ENCODE results near the gene RALGAPB. TPM values are rescaled to one million over a fixed set of nuclear protein-coding genes. Genes with fewer than 3 reads are reported as not detected.
A peak's percentile ranks its signal among the peaks of the same experiment; 100 is the strongest.

RALGAPB gene
- total and polyA plus RNA-seq, 2 of the 13 experiments (the other 11 are each of a cell fraction or from before 2014, with no cell fraction given): 17.6 to 30.6 TPM

DNA sequence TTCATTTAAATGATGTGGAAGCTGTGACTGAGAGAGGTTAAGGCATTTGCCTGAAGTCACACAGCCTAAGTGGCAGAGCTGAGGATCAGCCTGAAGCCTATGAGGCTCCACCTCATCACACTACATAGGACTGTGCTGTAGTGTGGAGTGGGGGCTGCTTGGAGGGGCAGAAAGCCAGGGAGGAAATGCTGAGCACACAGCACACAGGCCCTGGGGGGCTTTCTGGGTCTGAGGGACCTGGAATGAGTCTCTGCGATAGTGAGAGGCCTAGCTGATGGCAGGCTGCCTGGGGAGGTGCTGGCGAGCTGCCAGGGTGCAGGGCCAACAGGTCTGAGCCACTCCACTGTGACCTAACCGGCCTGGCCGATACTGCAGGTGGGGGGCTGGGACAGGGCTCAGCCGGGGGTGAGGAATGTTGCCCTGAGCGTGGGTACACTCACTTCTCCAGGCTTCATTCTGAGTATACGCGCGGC, 126.8 kb downstream of the RALGAPB start (continued):
- TF ChIP-seq, protein P1, sequence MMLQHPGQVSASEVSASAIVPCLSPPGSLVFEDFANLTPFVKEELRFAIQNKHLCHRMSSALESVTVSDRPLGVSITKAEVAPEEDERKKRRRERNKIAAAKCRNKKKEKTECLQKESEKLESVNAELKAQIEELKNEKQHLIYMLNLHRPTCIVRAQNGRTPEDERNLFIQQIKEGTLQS (CRISPR knock-in tag; IDR thresholded peaks at IDR 0.05): no peak
- TF ChIP-seq MIXL1 (CRISPR knock-in tag; IDR thresholded peaks at IDR 0.05) (0 out of 2 replicates have a peak, but pooled peaks have one; percentile 17), NPAS2 (CRISPR knock-in tag; IDR thresholded peaks at IDR 0.05; ENCODE audit: borderline replicate concordance) (no peak), ZNF331 (CRISPR knock-in tag; IDR thresholded peaks at IDR 0.05) (peak; percentile 51; the same call in 1 of the 2 replicates), FOXC1 (CRISPR knock-in tag; IDR thresholded peaks at IDR 0.05; ENCODE audit: borderline replicate concordance) (no peak), GABPB1 (CRISPR knock-in tag; IDR thresholded peaks at IDR 0.05) (peak; percentile 49; the same call in 1 of the 2 replicates), REPIN1 (CRISPR knock-in tag; IDR thresholded peaks at IDR 0.05; ENCODE audit: borderline replicate concordance, low read depth) (0 out of 2 replicates have a peak, but pooled peaks have one; percentile 24), CC2D1A (CRISPR knock-in tag; IDR thresholded peaks at IDR 0.05) (no peak), ZNF3 (CRISPR knock-in tag; IDR thresholded peaks at IDR 0.05) (no peak), ZNF224 (CRISPR knock-in tag; IDR thresholded peaks at IDR 0.05) (no peak), NONO (IDR thresholded peaks at IDR 0.05) (no peak), NONO (CRISPR knock-in tag; conservative IDR thresholded peaks at IDR 0.05) (no peak), ZFP62 (CRISPR knock-in tag; IDR thresholded peaks at IDR 0.05) (no peak), NR2F6 (IDR thresholded peaks at IDR 0.05) (no peak), NR2F6 (CRISPR knock-in tag; IDR thresholded peaks at IDR 0.05) (peak; percentile 53; the same call in 1 of the 2 replicates)
- TF ChIP-seq, protein P2, sequence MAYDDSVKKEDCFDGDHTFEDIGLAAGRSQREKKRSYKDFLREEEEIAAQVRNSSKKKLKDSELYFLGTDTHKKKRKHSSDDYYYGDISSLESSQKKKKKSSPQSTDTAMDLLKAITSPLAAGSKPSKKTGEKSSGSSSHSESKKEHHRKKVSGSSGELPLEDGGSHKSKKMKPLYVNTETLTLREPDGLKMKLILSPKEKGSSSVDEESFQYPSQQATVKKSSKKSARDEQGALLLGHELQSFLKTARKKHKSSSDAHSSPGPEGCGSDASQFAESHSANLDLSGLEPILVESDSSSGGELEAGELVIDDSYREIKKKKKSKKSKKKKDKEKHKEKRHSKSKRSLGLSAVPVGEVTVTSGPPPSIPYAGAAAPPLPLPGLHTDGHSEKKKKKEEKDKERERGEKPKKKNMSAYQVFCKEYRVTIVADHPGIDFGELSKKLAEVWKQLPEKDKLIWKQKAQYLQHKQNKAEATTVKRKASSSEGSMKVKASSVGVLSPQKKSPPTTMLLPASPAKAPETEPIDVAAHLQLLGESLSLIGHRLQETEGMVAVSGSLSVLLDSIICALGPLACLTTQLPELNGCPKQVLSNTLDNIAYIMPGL (CRISPR knock-in tag; IDR thresholded peaks at IDR 0.05; ENCODE audit: borderline replicate concordance in 1 of 2, low read depth in 1 of 2): no peak
- TF ChIP-seq, protein P3, sequence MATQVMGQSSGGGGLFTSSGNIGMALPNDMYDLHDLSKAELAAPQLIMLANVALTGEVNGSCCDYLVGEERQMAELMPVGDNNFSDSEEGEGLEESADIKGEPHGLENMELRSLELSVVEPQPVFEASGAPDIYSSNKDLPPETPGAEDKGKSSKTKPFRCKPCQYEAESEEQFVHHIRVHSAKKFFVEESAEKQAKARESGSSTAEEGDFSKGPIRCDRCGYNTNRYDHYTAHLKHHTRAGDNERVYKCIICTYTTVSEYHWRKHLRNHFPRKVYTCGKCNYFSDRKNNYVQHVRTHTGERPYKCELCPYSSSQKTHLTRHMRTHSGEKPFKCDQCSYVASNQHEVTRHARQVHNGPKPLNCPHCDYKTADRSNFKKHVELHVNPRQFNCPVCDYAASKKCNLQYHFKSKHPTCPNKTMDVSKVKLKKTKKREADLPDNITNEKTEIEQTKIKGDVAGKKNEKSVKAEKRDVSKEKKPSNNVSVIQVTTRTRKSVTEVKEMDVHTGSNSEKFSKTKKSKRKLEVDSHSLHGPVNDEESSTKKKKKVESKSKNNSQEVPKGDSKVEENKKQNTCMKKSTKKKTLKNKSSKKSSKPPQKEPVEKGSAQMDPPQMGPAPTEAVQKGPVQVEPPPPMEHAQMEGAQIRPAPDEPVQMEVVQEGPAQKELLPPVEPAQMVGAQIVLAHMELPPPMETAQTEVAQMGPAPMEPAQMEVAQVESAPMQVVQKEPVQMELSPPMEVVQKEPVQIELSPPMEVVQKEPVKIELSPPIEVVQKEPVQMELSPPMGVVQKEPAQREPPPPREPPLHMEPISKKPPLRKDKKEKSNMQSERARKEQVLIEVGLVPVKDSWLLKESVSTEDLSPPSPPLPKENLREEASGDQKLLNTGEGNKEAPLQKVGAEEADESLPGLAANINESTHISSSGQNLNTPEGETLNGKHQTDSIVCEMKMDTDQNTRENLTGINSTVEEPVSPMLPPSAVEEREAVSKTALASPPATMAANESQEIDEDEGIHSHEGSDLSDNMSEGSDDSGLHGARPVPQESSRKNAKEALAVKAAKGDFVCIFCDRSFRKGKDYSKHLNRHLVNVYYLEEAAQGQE (IDR thresholded peaks at IDR 0.05; ENCODE audit: borderline replicate concordance in 1 of 2, low read depth in 1 of 2, low read length in 2 of 2): no peak
- TF ChIP-seq, protein P4, sequence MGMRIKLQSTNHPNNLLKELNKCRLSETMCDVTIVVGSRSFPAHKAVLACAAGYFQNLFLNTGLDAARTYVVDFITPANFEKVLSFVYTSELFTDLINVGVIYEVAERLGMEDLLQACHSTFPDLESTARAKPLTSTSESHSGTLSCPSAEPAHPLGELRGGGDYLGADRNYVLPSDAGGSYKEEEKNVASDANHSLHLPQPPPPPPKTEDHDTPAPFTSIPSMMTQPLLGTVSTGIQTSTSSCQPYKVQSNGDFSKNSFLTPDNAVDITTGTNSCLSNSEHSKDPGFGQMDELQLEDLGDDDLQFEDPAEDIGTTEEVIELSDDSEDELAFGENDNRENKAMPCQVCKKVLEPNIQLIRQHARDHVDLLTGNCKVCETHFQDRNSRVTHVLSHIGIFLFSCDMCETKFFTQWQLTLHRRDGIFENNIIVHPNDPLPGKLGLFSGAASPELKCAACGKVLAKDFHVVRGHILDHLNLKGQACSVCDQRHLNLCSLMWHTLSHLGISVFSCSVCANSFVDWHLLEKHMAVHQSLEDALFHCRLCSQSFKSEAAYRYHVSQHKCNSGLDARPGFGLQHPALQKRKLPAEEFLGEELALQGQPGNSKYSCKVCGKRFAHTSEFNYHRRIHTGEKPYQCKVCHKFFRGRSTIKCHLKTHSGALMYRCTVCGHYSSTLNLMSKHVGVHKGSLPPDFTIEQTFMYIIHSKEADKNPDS (CRISPR knock-in tag; IDR thresholded peaks at IDR 0.05): no peak
- TF ChIP-seq, protein P5, sequence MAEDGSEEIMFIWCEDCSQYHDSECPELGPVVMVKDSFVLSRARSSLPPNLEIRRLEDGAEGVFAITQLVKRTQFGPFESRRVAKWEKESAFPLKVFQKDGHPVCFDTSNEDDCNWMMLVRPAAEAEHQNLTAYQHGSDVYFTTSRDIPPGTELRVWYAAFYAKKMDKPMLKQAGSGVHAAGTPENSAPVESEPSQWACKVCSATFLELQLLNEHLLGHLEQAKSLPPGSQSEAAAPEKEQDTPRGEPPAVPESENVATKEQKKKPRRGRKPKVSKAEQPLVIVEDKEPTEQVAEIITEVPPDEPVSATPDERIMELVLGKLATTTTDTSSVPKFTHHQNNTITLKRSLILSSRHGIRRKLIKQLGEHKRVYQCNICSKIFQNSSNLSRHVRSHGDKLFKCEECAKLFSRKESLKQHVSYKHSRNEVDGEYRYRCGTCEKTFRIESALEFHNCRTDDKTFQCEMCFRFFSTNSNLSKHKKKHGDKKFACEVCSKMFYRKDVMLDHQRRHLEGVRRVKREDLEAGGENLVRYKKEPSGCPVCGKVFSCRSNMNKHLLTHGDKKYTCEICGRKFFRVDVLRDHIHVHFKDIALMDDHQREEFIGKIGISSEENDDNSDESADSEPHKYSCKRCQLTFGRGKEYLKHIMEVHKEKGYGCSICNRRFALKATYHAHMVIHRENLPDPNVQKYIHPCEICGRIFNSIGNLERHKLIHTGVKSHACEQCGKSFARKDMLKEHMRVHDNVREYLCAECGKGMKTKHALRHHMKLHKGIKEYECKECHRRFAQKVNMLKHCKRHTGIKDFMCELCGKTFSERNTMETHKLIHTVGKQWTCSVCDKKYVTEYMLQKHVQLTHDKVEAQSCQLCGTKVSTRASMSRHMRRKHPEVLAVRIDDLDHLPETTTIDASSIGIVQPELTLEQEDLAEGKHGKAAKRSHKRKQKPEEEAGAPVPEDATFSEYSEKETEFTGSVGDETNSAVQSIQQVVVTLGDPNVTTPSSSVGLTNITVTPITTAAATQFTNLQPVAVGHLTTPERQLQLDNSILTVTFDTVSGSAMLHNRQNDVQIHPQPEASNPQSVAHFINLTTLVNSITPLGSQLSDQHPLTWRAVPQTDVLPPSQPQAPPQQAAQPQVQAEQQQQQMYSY (CRISPR knock-in tag; IDR thresholded peaks at IDR 0.05): no peak
